ENCODE measurements around the gene ARTN. TPM values are rescaled to one million over a fixed set of nuclear protein-coding genes. Genes with fewer than 3 reads are reported as not detected.

The ARTN gene
- total and polyA plus RNA-seq, 11 donors, result 0.07 to 1.3 (median 0.23) TPM; not detected in 6

DNA sequence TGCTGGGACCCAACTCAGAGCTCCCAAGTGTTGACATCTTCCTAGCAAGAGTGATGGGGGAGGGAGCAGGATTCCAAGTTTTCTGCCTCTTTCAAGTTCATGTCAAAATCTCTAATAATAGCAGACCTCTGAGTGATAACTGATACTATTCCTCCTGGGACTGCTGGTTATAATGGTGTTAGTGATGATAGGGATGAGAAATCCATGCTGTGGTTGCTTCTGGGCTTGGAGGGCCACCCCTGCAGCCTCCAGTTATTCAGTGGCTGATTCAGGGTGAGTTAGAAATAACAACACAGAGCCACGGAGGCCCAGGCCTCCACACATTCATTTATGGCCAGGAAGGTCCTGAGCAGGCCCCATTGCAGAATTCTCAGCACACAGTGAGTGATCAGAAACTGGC lies 40.6 kb upstream of the ARTN start:
- H3K4me3 ChIP-seq, result no peak overlapping the region
- DNase-seq (no peak), ATAC-seq (peak in 2 of 4 donors; percentile 53 to 59)
- H3K36me3 ChIP-seq, result peaks cover 0 to 20% (median 12%) of the 10 kb centered on the region in 9 donors
- H3K9me3 ChIP-seq, result no peaks in the 10 kb centered on the region
- H3K27ac ChIP-seq, result no peak overlapping the region
- intact Hi-C loops (cut with DNase I), result no loop called here
- no peak for TF ChIP-seq POLR2A (IDR thresholded peaks at IDR 0.05)
- no peak for TF ChIP-seq CTCF (IDR thresholded peaks at IDR 0.05)
- 27 to 50% (median 37%) methylated on average over 1 of the region's 1 CpG for WGBS, 4 donors
- peaks cover 0 to 11% (median 6%) of the 10 kb centered on the region in 12 donors for H3K4me1 ChIP-seq
- no peaks in the 10 kb centered on the region for H3K27me3 ChIP-seq

DNA sequence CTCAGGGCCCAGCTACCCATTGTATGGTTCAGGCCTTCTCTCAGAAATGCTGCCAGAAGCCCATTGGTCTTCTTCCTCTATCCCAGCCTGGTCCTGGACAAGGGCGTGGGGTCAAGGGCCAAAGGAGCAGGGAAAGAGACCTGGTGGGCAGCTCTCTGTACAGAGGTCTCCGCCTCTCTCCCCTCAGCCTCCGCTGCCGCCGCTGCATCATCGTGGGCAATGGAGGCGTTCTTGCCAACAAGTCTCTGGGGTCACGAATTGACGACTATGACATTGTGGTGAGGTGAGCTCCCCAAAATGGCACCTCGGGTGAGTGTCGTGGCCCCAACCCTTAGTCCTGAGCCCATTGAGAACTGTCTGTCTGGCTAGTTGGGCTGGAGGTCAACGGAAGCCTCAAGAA lies 34.6 kb upstream of the ARTN start:
- no peak for DNase-seq
- WGBS, 4 donors, result 97 to 99% (median 97%) methylated on average over 10 to 12 of the region's 12 CpGs
- TF ChIP-seq CTCF (IDR thresholded peaks at IDR 0.05) (no peak), POLR2A (IDR thresholded peaks at IDR 0.05) (no peak)
- intact Hi-C loops (cut with DNase I), result no loop called here
- Histone ChIP-seq H3K27ac (no peak overlapping the region), H3K4me1 (peaks cover 0 to 10% (median 0%) of the 10 kb centered on the region in 12 donors), H3K9me3 (no peaks in the 10 kb centered on the region), H3K4me3 (no peak overlapping the region), H3K27me3 (no peaks in the 10 kb centered on the region), H3K36me3 (peaks cover 0 to 48% (median 22%) of the 10 kb centered on the region in 9 donors)
- ATAC-seq, result no peak

GRCh38 chr1:43900386-43900785 lies 33.2 kb upstream of the ARTN start:
- H3K4me3 ChIP-seq, result no peak overlapping the region
- no peak for DNase-seq
- no peak overlapping the region for H3K27ac ChIP-seq
- ATAC-seq, result no peak
- H3K9me3 ChIP-seq, result no peaks in the 10 kb centered on the region
- intact Hi-C loops (cut with DNase I), result no loop called here
- TF ChIP-seq CTCF (IDR thresholded peaks at IDR 0.05) (no peak), POLR2A (IDR thresholded peaks at IDR 0.05) (no peak)
- 94 to 97% (median 95%) methylated on average over 3 of the region's 3 CpGs for WGBS, 4 donors
- no peaks in the 10 kb centered on the region for H3K27me3 ChIP-seq
- peaks cover 0 to 10% (median 0%) of the 10 kb centered on the region in 12 donors for H3K4me1 ChIP-seq
- H3K36me3 ChIP-seq, result peaks cover 0 to 40% (median 14%) of the 10 kb centered on the region in 9 donors

- 58 to 81% (median 69%) methylated on average over 7 of the region's 7 CpGs for WGBS, 4 donors
- no peak overlapping the region for H3K4me3 ChIP-seq
- intact Hi-C loops (cut with DNase I), result no loop called here
These were observed 32.2 kb upstream of the ARTN start for GRCh38 chr1:43901196-43901961.

More at GRCh38 chr1:43901196-43901961, 32.2 kb upstream of the ARTN start:
- no peaks in the 10 kb centered on the region for H3K9me3 ChIP-seq
- peaks cover 0 to 34% (median 14%) of the 10 kb centered on the region in 9 donors for H3K36me3 ChIP-seq
- H3K27ac ChIP-seq, result no peak overlapping the region
- ATAC-seq, result peak in 2 of 4 donors; percentile 9 to 18
- DNase-seq, result no peak
- TF ChIP-seq CTCF (IDR thresholded peaks at IDR 0.05) (no peak), POLR2A (IDR thresholded peaks at IDR 0.05) (no peak)
- peaks cover 0 to 10% (median 0%) of the 10 kb centered on the region in 12 donors for H3K4me1 ChIP-seq
- no peaks in the 10 kb centered on the region for H3K27me3 ChIP-seq

All from heart left ventricle (tissue), 16 donors.